ENCODE data around the gene RAB15. TPM values are rescaled to one million over a fixed set of nuclear protein-coding genes. Genes with fewer than 3 reads are reported as not detected.

Gene RAB15
- polyA plus RNA-seq, 3 donors, result 0.09 to 0.14 (median 0.09) TPM

DNA sequence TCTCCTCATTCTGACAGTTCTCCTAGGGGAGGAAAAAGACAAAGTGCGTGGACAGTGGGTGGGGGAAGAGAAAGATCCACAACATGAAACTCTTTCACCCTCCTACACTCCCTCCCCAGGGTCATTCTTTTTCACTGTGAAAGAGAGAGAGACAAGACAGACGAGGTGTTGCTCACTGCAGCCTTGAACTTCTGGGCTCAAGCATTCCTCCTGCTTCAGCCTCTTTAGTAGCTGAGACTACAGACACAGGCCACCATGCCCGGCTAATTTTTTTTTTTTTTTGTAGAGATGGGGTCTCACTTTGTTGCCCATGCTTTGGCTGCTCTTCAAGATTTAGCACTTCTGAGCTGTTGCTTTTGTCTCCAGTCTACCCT, 32.3 kb downstream of the RAB15 start:
- intact Hi-C loops (cut with micrococcal nuclease), result no loop called here
- H3K4me3 Mint-ChIP-seq, result no peak overlapping the region
- H3K36me3 Mint-ChIP-seq, result peaks cover 67 to 75% of the 10 kb centered on the region in 2 donors

DNA sequence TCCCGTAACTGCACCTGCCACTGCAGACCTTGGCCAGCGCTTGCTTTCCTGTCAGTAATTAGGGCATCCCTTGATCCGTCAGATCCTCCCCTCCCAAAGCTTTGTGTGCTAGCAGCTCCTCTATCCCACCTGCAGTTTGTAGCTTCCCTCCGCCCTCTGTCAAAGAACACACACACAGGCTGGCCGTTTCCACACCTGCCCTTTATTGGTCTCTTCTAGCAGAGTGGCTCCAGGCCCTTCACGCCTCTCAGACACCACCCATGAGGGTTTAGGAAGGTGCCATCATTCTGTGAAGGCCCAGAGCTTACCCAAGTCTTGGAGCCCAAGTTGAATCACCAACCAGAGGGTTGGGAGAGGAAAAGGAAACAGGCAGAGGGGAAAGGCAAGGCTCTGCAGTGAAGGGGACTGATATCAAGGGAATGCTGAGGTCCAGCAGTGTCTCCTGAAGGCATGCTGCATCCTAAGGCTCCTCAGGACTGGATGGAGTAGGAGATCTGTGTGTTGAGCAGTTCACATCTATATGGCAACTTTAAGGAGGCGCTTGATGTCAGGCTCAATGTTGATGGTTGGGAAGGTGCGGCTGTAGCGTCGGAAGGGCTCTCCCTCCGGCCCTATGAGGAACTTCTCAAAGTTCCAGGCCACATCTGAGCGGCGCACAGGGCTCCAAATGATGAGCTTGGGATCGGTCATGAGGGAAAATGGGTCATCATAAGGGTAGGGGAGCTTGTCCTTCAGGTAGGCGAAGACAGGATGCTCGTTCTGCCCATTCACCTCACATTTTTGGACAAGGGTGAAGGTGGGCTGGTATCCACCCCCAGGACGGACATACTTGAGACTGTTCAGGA, 32.9 kb downstream of the RAB15 start:
- no peaks in the 10 kb centered on the region for H3K79me2 ChIP-seq (ENCODE audit: insufficient read depth, low read length)
- intact Hi-C loops (cut with micrococcal nuclease), result no loop called here
- TF ChIP-seq, protein P1, sequence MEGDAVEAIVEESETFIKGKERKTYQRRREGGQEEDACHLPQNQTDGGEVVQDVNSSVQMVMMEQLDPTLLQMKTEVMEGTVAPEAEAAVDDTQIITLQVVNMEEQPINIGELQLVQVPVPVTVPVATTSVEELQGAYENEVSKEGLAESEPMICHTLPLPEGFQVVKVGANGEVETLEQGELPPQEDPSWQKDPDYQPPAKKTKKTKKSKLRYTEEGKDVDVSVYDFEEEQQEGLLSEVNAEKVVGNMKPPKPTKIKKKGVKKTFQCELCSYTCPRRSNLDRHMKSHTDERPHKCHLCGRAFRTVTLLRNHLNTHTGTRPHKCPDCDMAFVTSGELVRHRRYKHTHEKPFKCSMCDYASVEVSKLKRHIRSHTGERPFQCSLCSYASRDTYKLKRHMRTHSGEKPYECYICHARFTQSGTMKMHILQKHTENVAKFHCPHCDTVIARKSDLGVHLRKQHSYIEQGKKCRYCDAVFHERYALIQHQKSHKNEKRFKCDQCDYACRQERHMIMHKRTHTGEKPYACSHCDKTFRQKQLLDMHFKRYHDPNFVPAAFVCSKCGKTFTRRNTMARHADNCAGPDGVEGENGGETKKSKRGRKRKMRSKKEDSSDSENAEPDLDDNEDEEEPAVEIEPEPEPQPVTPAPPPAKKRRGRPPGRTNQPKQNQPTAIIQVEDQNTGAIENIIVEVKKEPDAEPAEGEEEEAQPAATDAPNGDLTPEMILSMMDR (IDR thresholded peaks at IDR 0.05), result no peak
- H3K9me3 Mint-ChIP-seq, result no peaks in the 10 kb centered on the region
- no peak overlapping the region for H3K9ac ChIP-seq (ENCODE audit: insufficient read depth, low read length, poor library complexity, severe bottlenecking)
- H3K4me2 ChIP-seq (replicated peaks; ENCODE audit: extremely low read depth, low read length, poor library complexity, severe bottlenecking), result no peak overlapping the region
- H3K9me3 ChIP-seq (replicated peaks in 1 of 2; ENCODE audit: control insufficient read depth in 1 of 2, insufficient read depth in 1 of 2, low read length in 2 of 2), result no peaks in the 10 kb centered on the region
- H3K4me1 ChIP-seq (ENCODE audit: control insufficient read depth in 1 of 2, insufficient read depth in 2 of 2, low read length in 2 of 2), result peaks cover 10 to 11% of the 10 kb centered on the region in 2 donors
- no peak overlapping the region for H3K4me3 ChIP-seq (replicated peaks in 1 of 3; ENCODE audit: low read depth in 2 of 3, low read length in 3 of 3)
- no peak for DNase-seq
- peaks cover 46 to 90% of the 10 kb centered on the region in 2 donors for H3K36me3 ChIP-seq (replicated peaks in 1 of 2; ENCODE audit: control insufficient read depth in 1 of 2, insufficient read depth in 2 of 2, low read length in 2 of 2)
- H3K27me3 Mint-ChIP-seq (ENCODE audit: low read depth in 3 of 3), result peaks cover 0 to 1% (median 0%) of the 10 kb centered on the region in 3 donors
- no peak overlapping the region for H2AFZ ChIP-seq (ENCODE audit: insufficient read depth, low read depth, low read length, poor library complexity, severe bottlenecking)
- 100% methylated on average over 8 of the region's 17 CpGs for WGBS (ENCODE audit: insufficient coverage)
- no peaks in the 10 kb centered on the region for H3K27me3 ChIP-seq (ENCODE audit: control insufficient read depth in 2 of 2, insufficient read depth in 2 of 2, low read length in 2 of 2)
- peaks cover 72 to 76% of the 10 kb centered on the region in 2 donors for H3K36me3 Mint-ChIP-seq
- H4K20me1 ChIP-seq (ENCODE audit: insufficient read depth, low read length), result peaks cover 50% of the 10 kb centered on the region
- peaks cover 17% of the 10 kb centered on the region for H3K4me1 Mint-ChIP-seq
- peak overlapping the region in 3 of 7 donors; percentile 14 to 32 (median 15) for H3K27ac Mint-ChIP-seq
- no peak overlapping the region for H3K4me3 Mint-ChIP-seq
- H3K27ac ChIP-seq (ENCODE audit: low read depth in 1 of 2, low read length in 2 of 2), result no peak overlapping the region

More for the DNA sequence above, 32.3 kb downstream of the RAB15 start:
- no peaks in the 10 kb centered on the region for H3K79me2 ChIP-seq (ENCODE audit: insufficient read depth, low read length)
- H3K4me3 ChIP-seq (replicated peaks in 1 of 3; ENCODE audit: low read depth in 2 of 3, low read length in 3 of 3), result no peak overlapping the region
- H3K9ac ChIP-seq (ENCODE audit: insufficient read depth, low read length, poor library complexity, severe bottlenecking), result no peak overlapping the region
- H3K4me2 ChIP-seq (replicated peaks; ENCODE audit: extremely low read depth, low read length, poor library complexity, severe bottlenecking), result no peak overlapping the region
- peaks cover 11 to 12% of the 10 kb centered on the region in 2 donors for H3K4me1 ChIP-seq (ENCODE audit: control insufficient read depth in 1 of 2, insufficient read depth in 2 of 2, low read length in 2 of 2)
- H3K27ac ChIP-seq (ENCODE audit: low read depth in 1 of 2, low read length in 2 of 2), result no peak overlapping the region
- H3K36me3 ChIP-seq (replicated peaks in 1 of 2; ENCODE audit: control insufficient read depth in 1 of 2, insufficient read depth in 2 of 2, low read length in 2 of 2), result peaks cover 40 to 90% of the 10 kb centered on the region in 2 donors
- peaks cover 21% of the 10 kb centered on the region for H3K4me1 Mint-ChIP-seq
- no CpG with 5 or more reads among the region's 3 CpGs for WGBS (ENCODE audit: insufficient coverage)
- H3K9me3 Mint-ChIP-seq, result no peaks in the 10 kb centered on the region
- TF ChIP-seq, protein P1 (IDR thresholded peaks at IDR 0.05), result no peak
- peaks cover 0 to 3% (median 0%) of the 10 kb centered on the region in 3 donors for H3K27me3 Mint-ChIP-seq (ENCODE audit: low read depth in 3 of 3)
- no peak overlapping the region for H2AFZ ChIP-seq (ENCODE audit: insufficient read depth, low read depth, low read length, poor library complexity, severe bottlenecking)
- H3K27me3 ChIP-seq (ENCODE audit: control insufficient read depth in 2 of 2, insufficient read depth in 2 of 2, low read length in 2 of 2), result no peaks in the 10 kb centered on the region
- H4K20me1 ChIP-seq (ENCODE audit: insufficient read depth, low read length), result peaks cover 54% of the 10 kb centered on the region
- no peak for DNase-seq
- H3K9me3 ChIP-seq (replicated peaks in 1 of 2; ENCODE audit: control insufficient read depth in 1 of 2, insufficient read depth in 1 of 2, low read length in 2 of 2), result no peaks in the 10 kb centered on the region
- peak overlapping the region in 1 of 7 donors; percentile 32 for H3K27ac Mint-ChIP-seq
